Lower lobe of right lung (tissue), 2 donors: ENCODE results near the gene RPL7A. TPM values are rescaled to one million over a fixed set of nuclear protein-coding genes. Genes with fewer than 3 reads are reported as not detected.

Source experiments
- ATAC-seq, 2 donors: fragments of 200-7000 bp; cut with Tn5 transposase; one replicate each; pipeline ENCODE4 v1.9.1; 2020 to 2022; ENCODE audit warnings: mild to moderate bottlenecking in 2 of 2, moderate library complexity in 2 of 2
- DNase-seq: peaks from one replicate; pipeline ENCODE4 v3.0.0-alpha.2; 2020
- H3K27ac ChIP-seq: fragments of 200-600 bp; one replicate; pipeline ENCODE4 v1.8.0; 2022
- H3K27me3 ChIP-seq: fragments of 200-600 bp; one replicate; pipeline ENCODE4 v1.8.0; 2022; ENCODE audit warnings: low read depth
- H3K36me3 ChIP-seq: fragments of 200-600 bp; one replicate; pipeline ENCODE4 v1.8.0; 2022; ENCODE audit warnings: mild to moderate bottlenecking
- H3K4me1 ChIP-seq: fragments of 200-600 bp; one replicate; pipeline ENCODE4 v1.8.0; 2022
- H3K4me3 ChIP-seq: fragments of 200-600 bp; one replicate; pipeline ENCODE4 v1.8.0; 2022; ENCODE audit warnings: mild to moderate bottlenecking
- H3K9me3 ChIP-seq: fragments of 200-600 bp; one replicate; pipeline ENCODE4 v1.8.0; 2022
- CTCF ChIP-seq: fragments of 200-600 bp; IDR thresholded peaks from one replicate; pipeline ENCODE4 v1.8.0; 2022; ENCODE audit warnings: antibody characterized with exemption, mild to moderate bottlenecking
- intact Hi-C: fragments of 100-400 bp; cut with DNase I; formaldehyde crosslinking; loops from one replicate; pipeline ENCODE4 v1.11.0; 2022
- total RNA-seq: library from RNA; stranded (reverse); fragmentation: NEBNext Ultra II Directional; extraction: Animal tissue kit (Norgen Biotek cat#: 25700); gene quantifications from one replicate; pipeline ENCODE4 v1.2.1, GENCODE V29; 2021
- donor health status: DM: no; HTN: yes; CAD: no; lungs with severe emphysema.

Gene RPL7A
- total RNA-seq, 1 donor from 2014 or later, result 1,397 TPM

- no peaks in the 10 kb centered on the region for H3K36me3 ChIP-seq
- H3K27me3 ChIP-seq, result no peaks in the 10 kb centered on the region
- DNase-seq (no peak), ATAC-seq (no peak)
- no peaks in the 10 kb centered on the region for H3K4me1 ChIP-seq
- no peak overlapping the region for H3K4me3 ChIP-seq
- TF ChIP-seq CTCF, result no peak
- intact Hi-C loops, result no loop called here
- no peaks in the 10 kb centered on the region for H3K9me3 ChIP-seq
- no peak overlapping the region for H3K27ac ChIP-seq
Observed at GRCh38 chr9:133382507-133383141, 34.6 kb downstream of the RPL7A start.

- Histone ChIP-seq H3K4me3 (no peak overlapping the region), H3K9me3 (no peaks in the 10 kb centered on the region), H3K36me3 (no peaks in the 10 kb centered on the region), H3K27me3 (no peaks in the 10 kb centered on the region), H3K4me1 (no peaks in the 10 kb centered on the region), H3K27ac (no peak overlapping the region)
- no peak for ATAC-seq
- no peak for DNase-seq
- TF ChIP-seq CTCF, result no peak
- intact Hi-C loops, result no loop called here
Observed at GRCh38 chr9:133383438-133383837, 35.4 kb downstream of the RPL7A start.

GRCh38 chr9:133384736-133385321 is 36.8 kb downstream of the RPL7A start:
- Histone ChIP-seq H3K36me3 (no peaks in the 10 kb centered on the region), H3K27me3 (no peaks in the 10 kb centered on the region), H3K9me3 (no peaks in the 10 kb centered on the region), H3K4me3 (no peak overlapping the region), H3K27ac (no peak overlapping the region), H3K4me1 (no peaks in the 10 kb centered on the region)
- DNase-seq, result no peak
- intact Hi-C loops, result no loop called here
- ATAC-seq, result no peak
- no peak for TF ChIP-seq CTCF

GRCh38 chr9:133385452-133385851 is 37.4 kb downstream of the RPL7A start:
- Histone ChIP-seq H3K4me1 (no peaks in the 10 kb centered on the region), H3K36me3 (no peaks in the 10 kb centered on the region), H3K27ac (no peak overlapping the region), H3K4me3 (no peak overlapping the region), H3K9me3 (no peaks in the 10 kb centered on the region), H3K27me3 (no peaks in the 10 kb centered on the region)
- ATAC-seq, result no peak
- intact Hi-C loops, result no loop called here
- no peak for DNase-seq
- no peak for TF ChIP-seq CTCF

- Histone ChIP-seq H3K36me3 (no peaks in the 10 kb centered on the region), H3K4me3 (no peak overlapping the region), H3K4me1 (no peaks in the 10 kb centered on the region), H3K27ac (no peak overlapping the region), H3K27me3 (no peaks in the 10 kb centered on the region), H3K9me3 (no peaks in the 10 kb centered on the region)
- no peak for ATAC-seq
- intact Hi-C loops, result no loop called here
- TF ChIP-seq CTCF, result no peak
- no peak for DNase-seq
Observed at GRCh38 chr9:133386338-133386737, 38.3 kb downstream of the RPL7A start.
